ENCODE data around the gene NRM.

Gene NRM

DNA sequence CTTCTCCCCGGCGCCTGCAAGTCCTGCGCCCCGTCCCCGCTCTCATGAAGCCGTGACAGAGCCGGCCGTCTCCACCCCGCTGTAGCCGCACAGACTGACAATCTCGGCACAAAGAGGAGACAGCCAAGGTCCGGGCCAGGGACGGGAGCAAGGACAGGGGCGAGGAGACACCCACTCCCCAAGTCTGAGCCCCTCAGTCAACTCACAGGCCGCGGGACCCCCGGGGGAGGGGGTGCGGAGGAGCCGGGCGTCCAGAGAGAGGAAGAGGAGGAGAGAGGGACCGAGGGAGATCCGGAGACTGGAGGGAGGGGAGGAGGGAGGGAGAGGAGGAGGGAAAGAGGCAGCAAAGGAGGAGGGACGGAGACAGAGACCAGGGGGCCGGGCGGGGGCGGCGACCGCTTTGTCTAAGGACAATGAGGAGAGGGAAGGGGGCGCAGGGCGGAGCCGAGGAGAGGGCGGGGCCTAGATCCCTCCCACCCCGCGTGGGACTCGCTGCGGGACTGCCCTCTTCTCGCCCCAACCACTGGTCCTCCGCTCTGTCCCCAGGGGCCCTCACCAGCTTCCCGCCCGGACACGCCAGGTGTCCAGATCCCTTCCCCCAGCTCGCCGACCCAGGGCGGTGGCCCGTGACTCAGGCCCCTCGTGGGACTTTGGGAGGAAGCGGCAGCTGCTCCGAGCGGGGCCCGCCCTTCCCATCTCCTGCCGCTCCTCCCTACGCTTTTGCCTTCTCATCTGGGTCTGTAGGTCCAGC, 3.7 kb downstream of the NRM start (continued):
- TF ChIP-seq, protein P1, sequence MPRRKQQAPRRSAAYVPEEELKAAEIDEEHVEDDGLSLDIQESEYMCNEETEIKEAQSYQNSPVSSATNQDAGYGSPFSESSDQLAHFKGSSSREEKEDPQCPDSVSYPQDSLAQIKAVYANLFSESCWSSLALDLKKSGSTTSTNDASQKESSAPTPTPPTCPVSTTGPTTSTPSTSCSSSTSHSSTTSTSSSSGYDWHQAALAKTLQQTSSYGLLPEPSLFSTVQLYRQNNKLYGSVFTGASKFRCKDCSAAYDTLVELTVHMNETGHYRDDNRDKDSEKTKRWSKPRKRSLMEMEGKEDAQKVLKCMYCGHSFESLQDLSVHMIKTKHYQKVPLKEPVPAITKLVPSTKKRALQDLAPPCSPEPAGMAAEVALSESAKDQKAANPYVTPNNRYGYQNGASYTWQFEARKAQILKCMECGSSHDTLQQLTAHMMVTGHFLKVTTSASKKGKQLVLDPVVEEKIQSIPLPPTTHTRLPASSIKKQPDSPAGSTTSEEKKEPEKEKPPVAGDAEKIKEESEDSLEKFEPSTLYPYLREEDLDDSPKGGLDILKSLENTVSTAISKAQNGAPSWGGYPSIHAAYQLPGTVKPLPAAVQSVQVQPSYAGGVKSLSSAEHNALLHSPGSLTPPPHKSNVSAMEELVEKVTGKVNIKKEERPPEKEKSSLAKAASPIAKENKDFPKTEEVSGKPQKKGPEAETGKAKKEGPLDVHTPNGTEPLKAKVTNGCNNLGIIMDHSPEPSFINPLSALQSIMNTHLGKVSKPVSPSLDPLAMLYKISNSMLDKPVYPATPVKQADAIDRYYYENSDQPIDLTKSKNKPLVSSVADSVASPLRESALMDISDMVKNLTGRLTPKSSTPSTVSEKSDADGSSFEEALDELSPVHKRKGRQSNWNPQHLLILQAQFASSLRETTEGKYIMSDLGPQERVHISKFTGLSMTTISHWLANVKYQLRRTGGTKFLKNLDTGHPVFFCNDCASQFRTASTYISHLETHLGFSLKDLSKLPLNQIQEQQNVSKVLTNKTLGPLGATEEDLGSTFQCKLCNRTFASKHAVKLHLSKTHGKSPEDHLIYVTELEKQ (tag by site-specific recombination; IDR thresholded peaks at IDR 0.05; ENCODE audit: borderline replicate concordance) = no peak
- TF ChIP-seq RBAK (tag by site-specific recombination; IDR thresholded peaks at IDR 0.05) = no peak
- no peak for TF ChIP-seq ZNF48 (tag by site-specific recombination; IDR thresholded peaks at IDR 0.05)
- TF ChIP-seq ZNF335 (tag by site-specific recombination; conservative IDR thresholded peaks at IDR 0.05) = peak; percentile 95
- TF ChIP-seq ZNF341 (tag by site-specific recombination; IDR thresholded peaks at IDR 0.05; ENCODE audit: low read depth) = peak; percentile 100
- TF ChIP-seq SCRT1 (tag by site-specific recombination; IDR thresholded peaks at IDR 0.05; ENCODE audit: borderline replicate concordance) = no peak
- TF ChIP-seq MEIS1 (CRISPR knock-in tag; IDR thresholded peaks at IDR 0.05; ENCODE audit: borderline replicate concordance) = no peak
- TF ChIP-seq, protein P2, sequence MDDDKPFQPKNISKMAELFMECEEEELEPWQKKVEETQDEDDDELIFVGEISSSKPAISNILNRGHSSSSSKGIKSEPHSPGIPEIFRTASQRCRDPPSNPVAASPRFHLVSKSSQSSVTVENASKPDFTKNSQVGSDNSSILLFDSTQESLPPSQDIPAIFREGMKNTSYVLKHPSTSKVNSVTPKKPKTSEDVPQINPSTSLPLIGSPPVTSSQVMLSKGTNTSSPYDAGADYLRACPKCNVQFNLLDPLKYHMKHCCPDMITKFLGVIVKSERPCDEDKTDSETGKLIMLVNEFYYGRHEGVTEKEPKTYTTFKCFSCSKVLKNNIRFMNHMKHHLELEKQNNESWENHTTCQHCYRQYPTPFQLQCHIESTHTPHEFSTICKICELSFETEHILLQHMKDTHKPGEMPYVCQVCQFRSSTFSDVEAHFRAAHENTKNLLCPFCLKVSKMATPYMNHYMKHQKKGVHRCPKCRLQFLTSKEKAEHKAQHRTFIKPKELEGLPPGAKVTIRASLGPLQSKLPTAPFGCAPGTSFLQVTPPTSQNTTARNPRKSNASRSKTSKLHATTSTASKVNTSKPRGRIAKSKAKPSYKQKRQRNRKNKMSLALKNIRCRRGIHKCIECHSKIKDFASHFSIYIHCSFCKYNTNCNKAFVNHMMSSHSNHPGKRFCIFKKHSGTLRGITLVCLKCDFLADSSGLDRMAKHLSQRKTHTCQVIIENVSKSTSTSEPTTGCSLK (tag by site-specific recombination; IDR thresholded peaks at IDR 0.05) = no peak
- TF ChIP-seq ZBTB17 (tag by site-specific recombination; IDR thresholded peaks at IDR 0.05) = no peak
- no peak for TF ChIP-seq TRIM28 (IDR thresholded peaks at IDR 0.05; ENCODE audit: borderline replicate concordance, low read length)
- TF ChIP-seq ZNF561 (tag by site-specific recombination; IDR thresholded peaks at IDR 0.05; ENCODE audit: borderline replicate concordance) = no peak; the same call in 1 of the 2 replicates
- TF ChIP-seq, protein P3, sequence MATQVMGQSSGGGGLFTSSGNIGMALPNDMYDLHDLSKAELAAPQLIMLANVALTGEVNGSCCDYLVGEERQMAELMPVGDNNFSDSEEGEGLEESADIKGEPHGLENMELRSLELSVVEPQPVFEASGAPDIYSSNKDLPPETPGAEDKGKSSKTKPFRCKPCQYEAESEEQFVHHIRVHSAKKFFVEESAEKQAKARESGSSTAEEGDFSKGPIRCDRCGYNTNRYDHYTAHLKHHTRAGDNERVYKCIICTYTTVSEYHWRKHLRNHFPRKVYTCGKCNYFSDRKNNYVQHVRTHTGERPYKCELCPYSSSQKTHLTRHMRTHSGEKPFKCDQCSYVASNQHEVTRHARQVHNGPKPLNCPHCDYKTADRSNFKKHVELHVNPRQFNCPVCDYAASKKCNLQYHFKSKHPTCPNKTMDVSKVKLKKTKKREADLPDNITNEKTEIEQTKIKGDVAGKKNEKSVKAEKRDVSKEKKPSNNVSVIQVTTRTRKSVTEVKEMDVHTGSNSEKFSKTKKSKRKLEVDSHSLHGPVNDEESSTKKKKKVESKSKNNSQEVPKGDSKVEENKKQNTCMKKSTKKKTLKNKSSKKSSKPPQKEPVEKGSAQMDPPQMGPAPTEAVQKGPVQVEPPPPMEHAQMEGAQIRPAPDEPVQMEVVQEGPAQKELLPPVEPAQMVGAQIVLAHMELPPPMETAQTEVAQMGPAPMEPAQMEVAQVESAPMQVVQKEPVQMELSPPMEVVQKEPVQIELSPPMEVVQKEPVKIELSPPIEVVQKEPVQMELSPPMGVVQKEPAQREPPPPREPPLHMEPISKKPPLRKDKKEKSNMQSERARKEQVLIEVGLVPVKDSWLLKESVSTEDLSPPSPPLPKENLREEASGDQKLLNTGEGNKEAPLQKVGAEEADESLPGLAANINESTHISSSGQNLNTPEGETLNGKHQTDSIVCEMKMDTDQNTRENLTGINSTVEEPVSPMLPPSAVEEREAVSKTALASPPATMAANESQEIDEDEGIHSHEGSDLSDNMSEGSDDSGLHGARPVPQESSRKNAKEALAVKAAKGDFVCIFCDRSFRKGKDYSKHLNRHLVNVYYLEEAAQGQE (tag by site-specific recombination; IDR thresholded peaks at IDR 0.05) = no peak
- no peak for TF ChIP-seq ZNF548 (tag by site-specific recombination; IDR thresholded peaks at IDR 0.05)
- no peak; the same call in 1 of the 2 replicates for TF ChIP-seq ZBTB21 (tag by site-specific recombination; IDR thresholded peaks at IDR 0.05)
- 0 out of 2 replicates have a peak, but pooled peaks have one; percentile 23 for TF ChIP-seq ZNF324 (tag by site-specific recombination; IDR thresholded peaks at IDR 0.05)
- no peak for TF ChIP-seq ZNF169 (tag by site-specific recombination; IDR thresholded peaks at IDR 0.05)
- TF ChIP-seq ZNF302 (tag by site-specific recombination; IDR thresholded peaks at IDR 0.05; ENCODE audit: low read depth) = no peak
- TF ChIP-seq, protein P4, sequence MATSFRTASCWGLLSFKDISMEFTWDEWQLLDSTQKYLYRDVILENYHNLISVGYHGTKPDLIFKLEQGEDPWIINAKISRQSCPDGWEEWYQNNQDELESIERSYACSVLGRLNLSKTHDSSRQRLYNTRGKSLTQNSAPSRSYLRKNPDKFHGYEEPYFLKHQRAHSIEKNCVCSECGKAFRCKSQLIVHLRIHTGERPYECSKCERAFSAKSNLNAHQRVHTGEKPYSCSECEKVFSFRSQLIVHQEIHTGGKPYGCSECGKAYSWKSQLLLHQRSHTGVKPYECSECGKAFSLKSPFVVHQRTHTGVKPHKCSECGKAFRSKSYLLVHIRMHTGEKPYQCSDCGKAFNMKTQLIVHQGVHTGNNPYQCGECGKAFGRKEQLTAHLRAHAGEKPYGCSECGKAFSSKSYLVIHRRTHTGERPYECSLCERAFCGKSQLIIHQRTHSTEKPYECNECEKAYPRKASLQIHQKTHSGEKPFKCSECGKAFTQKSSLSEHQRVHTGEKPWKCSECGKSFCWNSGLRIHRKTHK (tag by site-specific recombination; IDR thresholded peaks at IDR 0.05) = no peak
- TF ChIP-seq ZNF404 (tag by site-specific recombination; IDR thresholded peaks at IDR 0.05) = no peak
- TF ChIP-seq ZNF221 (tag by site-specific recombination; IDR thresholded peaks at IDR 0.05; ENCODE audit: borderline replicate concordance) = no peak
- TF ChIP-seq GFI1B (tag by site-specific recombination; IDR thresholded peaks at IDR 0.05) = no peak
- TF ChIP-seq ZNF157 (tag by site-specific recombination; IDR thresholded peaks at IDR 0.05) = no peak
- TF ChIP-seq, protein P5, sequence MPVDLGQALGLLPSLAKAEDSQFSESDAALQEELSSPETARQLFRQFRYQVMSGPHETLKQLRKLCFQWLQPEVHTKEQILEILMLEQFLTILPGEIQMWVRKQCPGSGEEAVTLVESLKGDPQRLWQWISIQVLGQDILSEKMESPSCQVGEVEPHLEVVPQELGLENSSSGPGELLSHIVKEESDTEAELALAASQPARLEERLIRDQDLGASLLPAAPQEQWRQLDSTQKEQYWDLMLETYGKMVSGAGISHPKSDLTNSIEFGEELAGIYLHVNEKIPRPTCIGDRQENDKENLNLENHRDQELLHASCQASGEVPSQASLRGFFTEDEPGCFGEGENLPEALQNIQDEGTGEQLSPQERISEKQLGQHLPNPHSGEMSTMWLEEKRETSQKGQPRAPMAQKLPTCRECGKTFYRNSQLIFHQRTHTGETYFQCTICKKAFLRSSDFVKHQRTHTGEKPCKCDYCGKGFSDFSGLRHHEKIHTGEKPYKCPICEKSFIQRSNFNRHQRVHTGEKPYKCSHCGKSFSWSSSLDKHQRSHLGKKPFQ (tag by site-specific recombination; IDR thresholded peaks at IDR 0.05) = no peak
- no peak for TF ChIP-seq SCRT2 (tag by site-specific recombination; IDR thresholded peaks at IDR 0.05)
- no peak; the same call in 1 of the 2 replicates for TF ChIP-seq ZNF785 (tag by site-specific recombination; IDR thresholded peaks at IDR 0.05)
- TF ChIP-seq ZNF366 (tag by site-specific recombination; conservative IDR thresholded peaks at IDR 0.05) = peak; percentile 97
